IPS-NIHi11 (cell line): ENCODE data around the gene INPPL1.

Experiments
- DNase-seq: peaks from one replicate; pipeline ENCODE4 v3.0.0; 2012; ENCODE audit warnings: mixed read lengths, low spot score

The INPPL1 gene

DNA sequence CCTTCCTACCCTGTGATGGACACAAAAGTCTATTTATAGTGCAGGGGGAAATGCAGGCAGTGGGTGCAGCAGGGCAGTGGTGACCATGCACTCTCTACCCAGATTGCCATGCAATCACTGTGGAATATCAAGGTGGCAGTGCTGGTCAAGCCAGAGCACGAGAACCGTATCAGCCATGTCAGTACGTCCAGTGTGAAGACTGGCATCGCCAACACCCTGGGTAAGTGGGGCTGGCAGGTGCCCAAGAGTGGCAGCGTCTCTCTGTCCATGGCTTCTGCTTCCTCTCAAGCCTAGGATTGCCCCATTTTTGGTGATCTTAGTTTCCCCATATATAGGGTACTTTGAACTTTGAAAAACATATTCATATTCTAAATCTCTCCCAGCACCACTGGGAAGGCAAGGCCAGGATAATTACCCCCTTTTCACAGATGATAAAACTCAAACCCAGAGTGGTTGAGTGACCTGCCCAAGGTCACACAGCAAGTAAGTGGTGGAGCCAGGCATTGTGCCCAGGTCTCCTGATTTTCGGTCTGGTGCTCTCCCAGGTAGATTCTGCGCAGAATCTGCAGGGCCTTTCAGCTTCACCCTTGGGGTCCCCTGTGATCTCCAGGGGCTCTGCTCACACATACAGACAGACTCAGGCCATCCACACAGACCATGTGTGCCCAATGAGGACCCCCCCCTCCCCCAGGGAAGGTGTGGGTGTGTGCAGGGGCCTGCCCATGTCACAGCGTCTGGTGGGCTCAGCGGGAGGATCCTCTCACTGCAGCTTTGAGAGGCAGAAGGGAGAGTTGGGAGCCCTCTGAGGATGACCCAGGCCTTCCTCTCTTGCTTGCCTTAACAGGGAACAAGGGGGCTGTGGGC, 7.1 kb downstream of the INPPL1 start:
- DNase-seq = no peak

- no peak for DNase-seq
Measured at GRCh38 chr11:72232260-72233055, 7.9 kb downstream of the INPPL1 start.

- DNase-seq = no peak
Measured at GRCh38 chr11:72233056-72233772, 8.6 kb downstream of the INPPL1 start.

- no peak for DNase-seq
Measured at GRCh38 chr11:72233773-72234513, 9.4 kb downstream of the INPPL1 start.

DNA sequence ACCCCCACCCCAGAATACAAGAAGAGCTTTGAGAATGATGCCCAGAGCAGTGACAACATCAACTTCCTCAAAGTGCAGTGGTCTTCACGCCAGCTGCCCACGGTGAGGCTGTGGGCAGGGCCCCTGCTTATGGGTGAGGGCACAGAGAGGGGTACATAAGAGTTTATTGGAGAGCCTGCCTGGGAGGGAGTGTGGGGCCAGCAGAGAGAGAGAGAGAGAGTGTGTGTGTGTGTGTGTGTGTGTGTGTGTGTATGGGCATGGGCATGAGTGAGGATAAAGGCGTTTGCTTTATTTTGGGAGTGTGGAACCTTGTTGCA, 9.9 kb downstream of the INPPL1 start:
- DNase-seq = no peak

GRCh38 chr11:72234920-72235319, 10.4 kb downstream of the INPPL1 start:
- DNase-seq = no peak

- DNase-seq = no peak
Measured at GRCh38 chr11:72235351-72236057, 10.9 kb downstream of the INPPL1 start.

GRCh38 chr11:72236083-72236697, 11.6 kb downstream of the INPPL1 start:
- DNase-seq = no peak

DNA sequence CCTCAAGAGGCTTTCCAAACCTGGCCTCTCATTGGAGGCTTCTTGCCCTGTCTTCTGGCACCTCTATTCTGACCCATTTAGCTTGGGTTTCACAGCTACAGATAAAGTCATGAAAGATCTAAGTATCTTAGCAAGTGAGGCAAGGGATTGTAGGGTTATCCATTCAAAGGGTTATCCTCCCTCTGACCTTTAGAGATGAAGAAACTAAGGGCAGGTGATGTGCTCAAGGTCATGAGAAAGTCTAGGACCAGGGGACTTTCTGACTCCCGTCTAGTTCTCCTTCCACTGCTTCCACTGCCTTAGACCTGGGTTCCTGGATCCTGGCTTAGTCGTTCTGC, 12.2 kb downstream of the INPPL1 start:
- no peak for DNase-seq

- DNase-seq = no peak
Measured at GRCh38 chr11:72237112-72237931, 12.8 kb downstream of the INPPL1 start.

- DNase-seq = peak; percentile 94
Measured at GRCh38 chr11:72238040-72238450, 13.5 kb downstream of the INPPL1 start.

DNA sequence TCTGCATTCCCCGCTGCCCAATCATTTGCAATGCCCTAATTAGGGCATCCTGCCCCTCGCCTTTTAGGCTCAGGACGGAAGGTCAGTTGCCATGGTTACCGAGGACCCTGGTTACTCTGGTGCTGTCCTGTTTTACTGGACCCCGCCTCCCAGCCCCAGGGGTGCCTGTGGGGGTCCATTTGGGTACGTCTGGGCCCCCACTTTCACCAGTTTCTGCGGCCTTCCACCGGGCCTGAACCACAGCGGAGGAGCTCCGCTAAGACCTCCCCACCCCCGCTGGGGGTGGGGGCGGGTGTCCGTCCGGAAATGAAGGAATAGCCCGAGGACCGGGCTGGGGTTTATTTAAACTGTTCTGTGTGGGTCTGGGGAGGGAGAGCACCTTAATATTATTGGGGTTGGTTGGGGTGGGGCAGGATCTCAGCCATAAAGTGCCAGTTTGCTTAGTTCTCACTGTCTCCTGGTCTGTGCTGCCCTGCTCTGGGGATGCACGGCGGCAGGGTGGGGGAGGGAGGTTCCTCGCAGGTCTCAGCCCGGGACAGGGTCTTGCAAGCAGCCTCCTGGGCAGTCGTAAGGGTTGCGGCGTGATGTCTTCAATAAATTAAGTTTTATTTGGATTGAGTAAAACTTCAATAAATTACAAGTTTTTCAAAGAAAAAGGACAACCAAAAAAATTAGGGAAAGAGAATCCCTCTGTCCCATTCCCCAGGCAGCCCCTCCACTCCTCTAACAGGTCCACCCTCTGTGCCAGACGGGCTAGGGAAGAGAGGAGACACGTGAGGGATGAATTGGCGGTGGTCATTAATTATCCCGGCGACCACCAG, 14.1 kb downstream of the INPPL1 start:
- no peak for DNase-seq

DNA sequence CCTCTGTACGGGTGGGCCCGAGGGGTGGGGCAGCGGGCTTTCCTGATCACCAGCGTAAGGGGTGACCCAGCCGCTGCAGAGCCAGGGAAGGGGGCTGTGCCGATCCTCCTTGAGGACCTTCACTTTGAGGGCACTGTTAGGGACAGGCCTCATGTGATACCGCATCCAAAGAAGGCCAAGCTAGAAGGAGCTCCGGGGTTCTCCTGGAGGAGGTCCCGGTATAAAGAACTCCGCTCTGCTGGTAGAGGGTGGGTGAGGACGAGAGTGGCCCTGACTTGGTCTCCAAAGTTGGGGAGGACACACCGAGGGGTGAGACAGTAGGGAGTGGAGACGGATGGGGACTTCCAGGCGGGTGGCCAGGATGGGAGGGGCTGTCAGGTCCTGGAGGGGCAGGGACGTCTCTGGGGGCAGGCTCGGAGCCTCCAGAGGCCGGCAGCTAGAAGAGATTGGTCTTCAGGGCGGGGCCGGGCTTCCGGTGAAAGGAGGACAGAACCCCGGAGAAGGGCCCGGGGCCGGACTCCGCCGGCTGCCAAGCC, 14.8 kb downstream of the INPPL1 start:
- DNase-seq = peak; percentile 71

- no peak for DNase-seq
Measured at GRCh38 chr11:72239849-72240460, 15.4 kb downstream of the INPPL1 start.

DNA sequence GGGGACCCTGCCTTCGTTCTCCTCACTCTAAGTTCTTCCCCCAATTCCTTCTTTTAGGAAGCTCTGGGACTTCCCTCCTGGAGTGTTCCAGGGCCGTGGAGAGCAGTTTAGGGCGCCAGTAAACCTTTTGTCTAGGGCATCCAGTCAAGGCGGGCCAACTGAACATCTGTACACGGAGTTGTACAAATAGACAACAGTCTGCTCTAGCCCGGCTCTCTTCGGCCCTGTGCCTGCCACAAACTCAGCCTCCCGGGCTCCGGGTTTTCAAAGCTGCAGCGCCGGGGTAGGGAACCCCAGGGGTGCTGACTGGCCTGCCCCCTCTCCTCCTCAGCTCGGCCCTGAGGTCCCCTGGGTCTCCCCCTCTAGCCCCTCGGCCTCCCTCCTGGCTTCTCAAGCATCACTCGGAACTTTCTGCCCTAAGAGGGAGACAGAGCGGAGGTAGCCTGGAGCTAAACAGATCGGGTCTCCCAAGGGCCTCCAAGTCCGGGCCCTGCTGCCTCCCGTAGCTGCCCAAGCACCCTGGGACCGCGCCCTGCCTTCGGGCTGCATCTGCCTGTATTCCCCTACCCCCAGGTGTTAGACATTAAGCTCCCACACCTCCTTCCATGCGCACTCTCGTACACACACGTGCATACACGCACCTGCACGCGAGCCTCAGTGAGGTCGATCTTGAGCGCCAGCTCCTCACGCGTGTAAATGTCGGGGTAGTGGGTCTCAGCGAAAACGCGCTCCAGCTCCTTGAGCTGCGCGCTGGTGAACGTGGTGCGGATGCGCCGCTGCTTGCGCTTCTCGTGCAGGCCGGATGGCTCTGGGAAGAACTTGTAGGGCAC, 16.1 kb downstream of the INPPL1 start:
- DNase-seq = no peak

GRCh38 chr11:72241291-72241781, 16.8 kb downstream of the INPPL1 start:
- DNase-seq = no peak

DNA sequence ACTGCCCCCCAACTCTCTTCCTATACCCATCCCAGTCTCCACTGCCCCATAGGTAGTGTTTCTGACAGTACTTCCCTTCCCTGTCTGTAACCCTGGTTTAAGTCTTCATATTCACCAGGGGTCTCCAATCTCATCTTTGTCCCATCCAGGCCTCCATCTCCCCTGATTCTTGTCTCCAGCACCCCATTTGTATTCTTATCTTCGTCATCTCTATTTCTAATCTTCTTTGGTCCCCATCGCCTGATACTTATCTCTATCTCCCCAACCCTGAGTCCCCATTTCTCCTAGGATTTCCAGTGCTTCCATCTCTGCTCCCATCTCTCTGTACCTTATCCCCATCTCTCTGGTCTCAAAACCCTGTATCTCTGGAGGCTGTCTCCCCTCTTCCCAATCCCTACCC, 17.6 kb downstream of the INPPL1 start:
- no peak for DNase-seq
